Activated T-cell treated with anti-CD3 and anti-CD28 coated beads, Interleukin-2, amount 50 U/mL, for 72 hours (primary cell): Measurements from ENCODE around the gene SIGLECL1. TPM values are rescaled to one million over a fixed set of nuclear protein-coding genes. Genes with fewer than 3 reads are reported as not detected.

Experiments used
- ATAC-seq, 2 donors: fragments of 150-1000 bp; cut with Tn5 transposase; replicated peaks in 1 of 2; 2 replicates each; pipeline ENCODE4 v1.10.0; 2021; ENCODE audit warnings: moderate library complexity in 2 of 2, mild to moderate bottlenecking in 1 of 2
- DNase-seq, 2 donors: peaks; one replicate each; pipeline ENCODE4 v3.0.0; 2021 to 2022; ENCODE audit warnings: mixed read lengths in 1 of 2
- H3K27ac Mint-ChIP-seq: one replicate; pipeline ENCODE4 v1.8.0; 2022; ENCODE audit warnings: mild to moderate bottlenecking, moderate library complexity, mixed read lengths
- H3K27me3 Mint-ChIP-seq: one replicate; pipeline ENCODE4 v1.8.0; 2022; ENCODE audit warnings: low read depth, mixed read lengths
- H3K36me3 Mint-ChIP-seq, 2 donors: one replicate each; pipeline ENCODE4 v1.8.0; 2022; ENCODE audit warnings: mixed read lengths in 2 of 2, mild to moderate bottlenecking in 1 of 2; ENCODE audit not compliant: insufficient read depth in 2 of 2
- H3K4me1 Mint-ChIP-seq: one replicate; pipeline ENCODE4 v1.8.0; 2022; ENCODE audit warnings: low read depth, mixed read lengths
- H3K4me3 Mint-ChIP-seq, 2 donors: one replicate each; pipeline ENCODE4 v1.8.0; 2022; ENCODE audit warnings: mild to moderate bottlenecking in 2 of 2, mixed read lengths in 2 of 2, moderate library complexity in 2 of 2
- H3K9me3 Mint-ChIP-seq, 2 donors: one replicate each; pipeline ENCODE4 v1.8.0; 2022; ENCODE audit warnings: mixed read lengths in 2 of 2
- total RNA-seq, 2 donors: library from RNA; stranded (reverse); gene quantifications; one replicate each; pipeline ENCODE4 v1.2.3, GENCODE V29; 2022

The SIGLECL1 gene
- total RNA-seq, 2 donors from 2014 or later, result not detected

- H3K4me1 Mint-ChIP-seq, result peaks cover 29% of the 10 kb centered on the region
- peaks cover 41% of the 10 kb centered on the region for H3K27me3 Mint-ChIP-seq
- H3K9me3 Mint-ChIP-seq, result no peaks in the 10 kb centered on the region
- ATAC-seq (no peak), DNase-seq (no peak)
- H3K27ac Mint-ChIP-seq, result no peak overlapping the region
- no peaks in the 10 kb centered on the region for H3K36me3 Mint-ChIP-seq
- peak overlapping the region in 1 of 2 donors; percentile 22 for H3K4me3 Mint-ChIP-seq
These were observed 7.6 kb downstream of the SIGLECL1 start for GRCh38 chr19:51258165-51259160.

GRCh38 chr19:51259348-51260245 lies 8.7 kb downstream of the SIGLECL1 start:
- H3K27me3 Mint-ChIP-seq, result peaks cover 52% of the 10 kb centered on the region

GRCh38 chr19:51263808-51264207 lies 12.9 kb downstream of the SIGLECL1 start:
- peaks cover under 1% of the 10 kb centered on the region for H3K4me1 Mint-ChIP-seq
- H3K36me3 Mint-ChIP-seq, result no peaks in the 10 kb centered on the region
- H3K27me3 Mint-ChIP-seq, result peaks cover 39% of the 10 kb centered on the region
- H3K4me3 Mint-ChIP-seq, result no peak overlapping the region
- no peaks in the 10 kb centered on the region for H3K9me3 Mint-ChIP-seq
- no peak for ATAC-seq
- H3K27ac Mint-ChIP-seq, result no peak overlapping the region
- DNase-seq, result no peak

More at GRCh38 chr19:51259348-51260245, 8.7 kb downstream of the SIGLECL1 start:
- H3K4me1 Mint-ChIP-seq, result peaks cover 27% of the 10 kb centered on the region
- H3K4me3 Mint-ChIP-seq, result no peak overlapping the region
- no peak overlapping the region for H3K27ac Mint-ChIP-seq
- ATAC-seq, result peak in 1 of 2 donors; percentile 35
- H3K9me3 Mint-ChIP-seq, result no peaks in the 10 kb centered on the region
- peak; percentile 43 to 56 for DNase-seq
- no peaks in the 10 kb centered on the region for H3K36me3 Mint-ChIP-seq

GRCh38 chr19:51271067-51271466 lies 20.2 kb downstream of the SIGLECL1 start:
- no peak for ATAC-seq
- peaks cover 22% of the 10 kb centered on the region for H3K4me1 Mint-ChIP-seq
- DNase-seq, result no peak
- peak overlapping the region in 1 of 2 donors; percentile 4 for H3K4me3 Mint-ChIP-seq
- H3K9me3 Mint-ChIP-seq, result no peaks in the 10 kb centered on the region
- no peaks in the 10 kb centered on the region for H3K36me3 Mint-ChIP-seq
- no peak overlapping the region for H3K27ac Mint-ChIP-seq
- peaks cover 10% of the 10 kb centered on the region for H3K27me3 Mint-ChIP-seq

GRCh38 chr19:51272183-51272810 lies 21.4 kb downstream of the SIGLECL1 start:
- Mint-ChIP-seq H3K27me3 (peaks cover 15% of the 10 kb centered on the region), H3K9me3 (no peaks in the 10 kb centered on the region), H3K4me3 (peak overlapping the region; percentile 33 to 35), H3K27ac (peak overlapping the region; percentile 49), H3K36me3 (no peaks in the 10 kb centered on the region), H3K4me1 (peaks cover 22% of the 10 kb centered on the region)
- peak; percentile 32 to 35 for DNase-seq
- ATAC-seq, result peak; percentile 72 to 75

- peaks cover 27% of the 10 kb centered on the region for H3K27me3 Mint-ChIP-seq
- ATAC-seq (peak; percentile 71 to 74), DNase-seq (no peak)
- no peaks in the 10 kb centered on the region for H3K9me3 Mint-ChIP-seq
- no peaks in the 10 kb centered on the region for H3K36me3 Mint-ChIP-seq
- H3K27ac Mint-ChIP-seq, result no peak overlapping the region
- peaks cover 22% of the 10 kb centered on the region for H3K4me1 Mint-ChIP-seq
- peak overlapping the region; percentile 4 to 33 for H3K4me3 Mint-ChIP-seq
These were observed 23.3 kb downstream of the SIGLECL1 start for GRCh38 chr19:51274049-51274770.

- Mint-ChIP-seq H3K27ac (no peak overlapping the region), H3K4me3 (no peak overlapping the region), H3K36me3 (no peaks in the 10 kb centered on the region), H3K27me3 (peaks cover 39% of the 10 kb centered on the region), H3K4me1 (peaks cover 18% of the 10 kb centered on the region), H3K9me3 (peaks cover 0 to 6% of the 10 kb centered on the region in 2 donors)
- ATAC-seq (no peak), DNase-seq (no peak)
These were observed 26.2 kb downstream of the SIGLECL1 start for GRCh38 chr19:51277112-51277511.

- no peak overlapping the region for H3K4me3 Mint-ChIP-seq
- no peaks in the 10 kb centered on the region for H3K4me1 Mint-ChIP-seq
- no peak for ATAC-seq
- H3K27me3 Mint-ChIP-seq, result peaks cover 28% of the 10 kb centered on the region
- peaks cover 0 to 5% of the 10 kb centered on the region in 2 donors for H3K36me3 Mint-ChIP-seq
- H3K27ac Mint-ChIP-seq, result no peak overlapping the region
- DNase-seq, result no peak
- H3K9me3 Mint-ChIP-seq, result peaks cover 0 to 7% of the 10 kb centered on the region in 2 donors
These were observed 31.5 kb downstream of the SIGLECL1 start for GRCh38 chr19:51282335-51282734.

- H3K27me3 Mint-ChIP-seq, result peaks cover 7% of the 10 kb centered on the region
- H3K9me3 Mint-ChIP-seq, result peaks cover 1% of the 10 kb centered on the region in 2 donors
- no peak for ATAC-seq
- peaks cover 0 to 5% of the 10 kb centered on the region in 2 donors for H3K36me3 Mint-ChIP-seq
- DNase-seq, result no peak
- no peak overlapping the region for H3K4me3 Mint-ChIP-seq
- no peaks in the 10 kb centered on the region for H3K4me1 Mint-ChIP-seq
- no peak overlapping the region for H3K27ac Mint-ChIP-seq
These were observed 34.8 kb downstream of the SIGLECL1 start for GRCh38 chr19:51285682-51286081.

- no peaks in the 10 kb centered on the region for H3K4me1 Mint-ChIP-seq
- peaks cover 0 to 1% of the 10 kb centered on the region in 2 donors for H3K9me3 Mint-ChIP-seq
- H3K27ac Mint-ChIP-seq, result no peak overlapping the region
- no peak for ATAC-seq
- peaks cover 11% of the 10 kb centered on the region for H3K27me3 Mint-ChIP-seq
- DNase-seq, result no peak
- no peaks in the 10 kb centered on the region for H3K36me3 Mint-ChIP-seq
- H3K4me3 Mint-ChIP-seq, result no peak overlapping the region
These were observed 38.8 kb downstream of the SIGLECL1 start for GRCh38 chr19:51289635-51290034.

GRCh38 chr19:51292971-51293370 lies 42.1 kb downstream of the SIGLECL1 start:
- no peaks in the 10 kb centered on the region for H3K36me3 Mint-ChIP-seq
- peaks cover 21% of the 10 kb centered on the region for H3K27me3 Mint-ChIP-seq
- peaks cover 0 to 1% of the 10 kb centered on the region in 2 donors for H3K9me3 Mint-ChIP-seq
- ATAC-seq, result no peak
- no peak overlapping the region for H3K4me3 Mint-ChIP-seq
- no peak for DNase-seq
- H3K27ac Mint-ChIP-seq, result no peak overlapping the region
- H3K4me1 Mint-ChIP-seq, result no peaks in the 10 kb centered on the region

GRCh38 chr19:51293571-51294210 lies 42.8 kb downstream of the SIGLECL1 start:
- H3K36me3 Mint-ChIP-seq, result no peaks in the 10 kb centered on the region
- peaks cover 0 to 1% of the 10 kb centered on the region in 2 donors for H3K9me3 Mint-ChIP-seq
- H3K27me3 Mint-ChIP-seq, result peaks cover 21% of the 10 kb centered on the region
- H3K4me1 Mint-ChIP-seq, result no peaks in the 10 kb centered on the region
- DNase-seq (no peak), ATAC-seq (no peak)
- no peak overlapping the region for H3K27ac Mint-ChIP-seq
- H3K4me3 Mint-ChIP-seq, result no peak overlapping the region
